Large intestine (tissue), 3 donors: Measurements from ENCODE around the gene PRB3. TPM values are rescaled to one million over a fixed set of nuclear protein-coding genes. Genes with fewer than 3 reads are reported as not detected.

Source experiments
- DNase-seq, 2 donors: peaks; one replicate each; pipeline versions ENCODE4 v3.0.0 to v3.0.0-alpha.2; 2013
- H3K27ac ChIP-seq: one replicate; pipeline ENCODE4 v1.5.1; 2013; ENCODE audit warnings: low read length
- H3K27me3 ChIP-seq: 2 replicates; pipeline ENCODE4 v1.6.1; 2013; ENCODE audit warnings: low read length; ENCODE audit not compliant: control insufficient read depth, insufficient read depth
- H3K36me3 ChIP-seq: 2 replicates; pipeline ENCODE4 v1.6.1; 2013; ENCODE audit warnings: low read length; ENCODE audit not compliant: control insufficient read depth, insufficient read depth
- H3K4me1 ChIP-seq: one replicate; pipeline ENCODE4 v1.6.1; 2013; ENCODE audit warnings: low read length; ENCODE audit not compliant: control insufficient read depth, insufficient read depth
- H3K4me3 ChIP-seq: one replicate; pipeline ENCODE4 v1.5.1; 2013; ENCODE audit warnings: low read length
- H3K9me3 ChIP-seq: one replicate; pipeline ENCODE4 v1.6.1; 2013; ENCODE audit warnings: mild to moderate bottlenecking, low read depth, low read length, moderate library complexity; ENCODE audit not compliant: control insufficient read depth
- WGBS: methylation state at CpG from one replicate; pipeline ENCODE4 v1.1.5; 2013; ENCODE audit warnings: low lambda C conversion rate; ENCODE audit not compliant: insufficient coverage; 5-methylcytosine and 5-hydroxymethylcytosine counted together
- polyA plus RNA-seq: library from polyadenylated mRNA; unstranded; fragments of 120-200 nt; gene quantifications from one replicate; pipeline ENCODE4 v1.2.1, GENCODE V29; 2013

PRB3 gene
- polyA plus RNA-seq, 1 donor: not detected

- H3K4me3 ChIP-seq: no peak overlapping the region
- DNase-seq: peak; percentile 21 to 23
- H3K4me1 ChIP-seq: no peaks in the 10 kb centered on the region
- H3K9me3 ChIP-seq: no peaks in the 10 kb centered on the region
- no peak overlapping the region for H3K27ac ChIP-seq
- WGBS: no CpG with 5 or more reads among the region's 5 CpGs
- H3K36me3 ChIP-seq: no peaks in the 10 kb centered on the region
- H3K27me3 ChIP-seq: no peaks in the 10 kb centered on the region
These were observed 41.1 kb downstream of the PRB3 start for GRCh38 chr12:11228296-11228879.

- Histone ChIP-seq H3K27ac (no peak overlapping the region), H3K4me3 (no peak overlapping the region), H3K9me3 (no peaks in the 10 kb centered on the region), H3K4me1 (no peaks in the 10 kb centered on the region), H3K36me3 (no peaks in the 10 kb centered on the region), H3K27me3 (no peaks in the 10 kb centered on the region)
- no peak for DNase-seq
- WGBS: no CpG with 5 or more reads among the region's 4 CpGs
These were observed 42.1 kb downstream of the PRB3 start for GRCh38 chr12:11227373-11227772.

Other genes starting within 250 kb of the PRB3 start
- gene TAS2R19, start 247.1 kb downstream of the PRB3 start, polyA plus RNA-seq: 0.87 TPM
- gene TAS2R31, start 238.3 kb downstream of the PRB3 start, polyA plus RNA-seq: 0.82 TPM
- 0.13 TPM for gene TAS2R46, start 207.4 kb downstream of the PRB3 start, polyA plus RNA-seq
- 0.48 TPM for gene TAS2R43, start 177.4 kb downstream of the PRB3 start, polyA plus RNA-seq
- gene TAS2R30, start 135.1 kb downstream of the PRB3 start, polyA plus RNA-seq: 0.07 TPM
- gene SMIM10L1, start 98.5 kb downstream of the PRB3 start, polyA plus RNA-seq: 13.2 TPM
- 0.06 TPM for gene TAS2R42, start 82.8 kb downstream of the PRB3 start, polyA plus RNA-seq
- gene PRB4, start 40.7 kb upstream of the PRB3 start, polyA plus RNA-seq: not detected
- gene PRB2, start 125.9 kb upstream of the PRB3 start, polyA plus RNA-seq: 0.28 TPM